GM18508 (cell line): ENCODE data around the gene DRC3.

ENCODE experiments used
- ATAC-seq: cut with Tn5 transposase; IDR thresholded peaks from one replicate; pipeline ENCODE4 v1.9.1; 2021; ENCODE audit warnings: moderate number of reproducible peaks; ENCODE audit not compliant: insufficient read depth, unreplicated experiment

The DRC3 gene, protein sequence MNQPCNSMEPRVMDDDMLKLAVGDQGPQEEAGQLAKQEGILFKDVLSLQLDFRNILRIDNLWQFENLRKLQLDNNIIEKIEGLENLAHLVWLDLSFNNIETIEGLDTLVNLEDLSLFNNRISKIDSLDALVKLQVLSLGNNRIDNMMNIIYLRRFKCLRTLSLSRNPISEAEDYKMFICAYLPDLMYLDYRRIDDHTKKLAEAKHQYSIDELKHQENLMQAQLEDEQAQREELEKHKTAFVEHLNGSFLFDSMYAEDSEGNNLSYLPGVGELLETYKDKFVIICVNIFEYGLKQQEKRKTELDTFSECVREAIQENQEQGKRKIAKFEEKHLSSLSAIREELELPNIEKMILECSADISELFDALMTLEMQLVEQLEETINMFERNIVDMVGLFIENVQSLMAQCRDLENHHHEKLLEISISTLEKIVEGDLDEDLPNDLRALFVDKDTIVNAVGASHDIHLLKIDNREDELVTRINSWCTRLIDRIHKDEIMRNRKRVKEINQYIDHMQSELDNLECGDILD

DNA sequence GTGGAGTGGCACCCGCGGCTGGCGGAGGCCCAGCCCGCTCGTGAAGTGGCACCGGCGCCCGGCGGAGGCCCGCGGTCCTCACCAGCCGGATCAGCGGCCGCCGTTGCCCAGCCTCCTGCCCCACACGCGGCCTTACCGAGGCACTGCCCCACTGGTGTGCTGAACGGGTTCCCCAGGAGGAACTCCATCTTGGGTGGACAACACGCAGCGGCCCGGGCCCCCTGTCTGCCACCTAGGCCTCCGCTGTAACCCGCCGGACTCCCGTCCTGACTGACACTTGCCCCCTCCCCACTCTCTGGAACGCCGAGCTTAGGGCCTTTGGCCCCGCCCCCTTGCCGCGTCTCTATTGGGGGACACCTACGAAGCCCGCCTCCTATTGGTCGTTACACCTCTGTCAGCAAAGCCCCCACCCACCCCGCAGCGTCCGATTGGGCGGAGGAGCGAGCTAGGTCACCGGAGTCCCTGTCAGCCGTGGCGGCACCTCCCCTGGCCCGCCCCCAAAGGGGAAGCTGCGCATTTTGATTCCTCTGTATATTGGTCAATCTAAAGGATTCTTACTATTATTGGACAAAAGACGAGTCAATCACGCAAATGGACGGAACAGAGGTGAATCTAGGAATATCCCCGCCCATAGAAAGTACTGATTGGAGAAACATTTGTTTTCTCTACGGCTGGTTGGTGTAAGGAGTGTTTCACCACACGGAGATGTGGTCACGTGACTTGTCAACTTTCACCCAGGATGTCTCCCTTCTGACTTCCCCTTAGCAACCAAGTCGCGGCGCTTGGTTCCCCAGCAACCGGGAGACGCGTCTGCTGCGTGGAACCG lies at the start of gene DRC3, which contains the start of gene TOM1L2:
TSS of gene DRC3 (plus strand) at position 737 of the 826 bp plus-strand sequence. CDS start 4,737 bp downstream, outside the sequence.
TSS of gene TOM1L2 (minus strand) at position 275 of the 826 bp plus-strand sequence. CDS start at position 188, 87 bp downstream.
- ATAC-seq: peak; percentile 84

DNA sequence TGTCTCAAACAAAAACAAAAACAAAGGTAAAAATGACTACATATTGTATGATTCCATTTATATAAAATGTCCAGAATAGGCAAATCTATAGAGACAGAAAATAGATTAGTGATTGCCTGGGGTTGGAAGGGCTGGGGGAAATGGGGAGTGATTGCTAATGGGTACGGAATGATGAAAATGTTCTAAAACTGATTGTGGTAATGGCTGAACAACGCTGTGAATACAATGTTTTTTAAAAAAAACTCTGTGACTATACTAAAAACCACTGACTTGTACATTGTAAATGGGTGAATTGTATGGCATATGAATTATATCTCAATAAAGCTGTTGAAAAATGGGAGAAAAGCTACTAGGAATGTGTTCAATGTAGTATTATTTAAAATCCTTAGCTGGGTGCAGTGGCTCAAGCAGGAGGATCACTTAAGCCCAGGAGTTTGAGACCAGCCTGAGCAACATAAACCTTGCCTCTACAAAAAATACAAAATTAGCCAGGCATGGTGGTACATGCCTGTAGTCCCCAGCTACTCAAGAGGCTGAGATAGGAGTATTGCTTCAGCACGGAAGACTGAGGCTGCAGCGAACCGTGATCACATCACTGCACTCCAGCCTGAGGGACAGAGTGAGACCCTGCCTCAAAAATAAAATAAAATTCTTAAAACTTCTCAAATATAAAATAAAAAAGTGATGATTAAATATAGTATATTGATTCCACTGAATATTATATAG lies 48.4 kb upstream of the DRC3 start:
- ATAC-seq: no peak

DNA sequence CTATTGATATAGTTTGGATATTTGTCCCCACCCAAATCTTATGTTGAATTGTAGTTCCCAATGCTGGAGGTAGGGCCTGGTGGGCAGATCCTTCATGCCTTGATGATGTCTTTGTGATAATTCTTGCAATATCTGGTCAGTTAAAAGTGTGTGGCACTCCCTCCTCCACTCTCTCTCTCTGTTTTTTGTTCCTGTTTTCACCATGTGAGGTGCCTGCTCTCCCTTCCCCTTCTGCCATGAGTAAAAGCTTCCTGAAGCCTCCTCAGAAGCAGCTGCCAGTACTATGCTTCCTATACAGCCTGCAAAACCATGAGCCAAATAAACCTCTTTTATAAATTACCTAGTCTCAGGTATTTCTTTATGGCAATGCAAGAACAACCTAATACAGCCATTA lies 47.8 kb upstream of the DRC3 start:
- ATAC-seq: no peak

DNA sequence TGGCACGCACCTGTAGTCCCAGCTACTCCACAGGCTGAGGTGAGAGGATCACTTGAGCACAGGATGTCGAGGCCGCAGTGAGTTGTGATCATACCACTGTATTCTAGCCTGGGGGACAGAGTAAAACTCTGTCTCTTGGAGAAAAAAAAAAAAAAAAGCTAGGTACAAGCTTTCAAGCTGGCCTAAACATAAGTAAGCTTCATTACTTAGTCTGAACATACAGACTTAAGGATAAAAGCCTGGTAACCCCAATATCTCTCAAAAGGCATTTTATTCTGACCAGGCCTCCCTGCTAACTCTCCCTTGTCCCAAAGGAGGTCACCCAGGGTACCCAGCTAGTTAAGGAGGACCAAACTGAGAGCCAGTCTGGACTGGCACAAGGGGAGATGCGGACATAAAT lies 46.6 kb upstream of the DRC3 start:
- no peak for ATAC-seq

DNA sequence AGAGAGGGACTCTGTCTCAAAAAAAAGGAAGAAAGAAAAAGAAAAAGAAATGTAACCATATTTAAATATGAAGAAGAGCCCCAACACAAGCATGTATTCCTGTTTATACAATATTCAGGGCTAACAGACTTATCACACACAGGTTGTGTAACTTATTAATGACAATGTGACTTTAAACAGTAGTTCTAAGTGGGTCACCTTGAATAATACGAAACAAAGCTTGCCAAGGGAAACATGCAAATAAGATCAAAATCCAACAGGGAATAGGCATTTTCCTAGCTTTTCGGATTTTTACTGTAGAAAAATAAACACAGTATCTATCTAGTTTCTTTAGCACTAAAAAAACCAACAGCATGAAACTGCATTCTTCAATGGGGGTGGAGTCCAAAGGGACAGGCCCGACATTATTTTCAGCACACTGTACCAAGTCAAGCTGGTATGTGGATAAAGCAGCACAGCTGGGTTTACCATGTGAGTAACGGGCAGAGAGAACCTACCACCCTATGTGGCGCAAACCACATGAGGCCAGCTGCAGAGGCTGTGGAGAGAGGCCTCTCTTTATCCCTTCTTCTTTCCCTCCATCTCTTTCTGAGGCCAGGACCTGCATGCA lies 45.7 kb upstream of the DRC3 start:
- no peak for ATAC-seq

DNA sequence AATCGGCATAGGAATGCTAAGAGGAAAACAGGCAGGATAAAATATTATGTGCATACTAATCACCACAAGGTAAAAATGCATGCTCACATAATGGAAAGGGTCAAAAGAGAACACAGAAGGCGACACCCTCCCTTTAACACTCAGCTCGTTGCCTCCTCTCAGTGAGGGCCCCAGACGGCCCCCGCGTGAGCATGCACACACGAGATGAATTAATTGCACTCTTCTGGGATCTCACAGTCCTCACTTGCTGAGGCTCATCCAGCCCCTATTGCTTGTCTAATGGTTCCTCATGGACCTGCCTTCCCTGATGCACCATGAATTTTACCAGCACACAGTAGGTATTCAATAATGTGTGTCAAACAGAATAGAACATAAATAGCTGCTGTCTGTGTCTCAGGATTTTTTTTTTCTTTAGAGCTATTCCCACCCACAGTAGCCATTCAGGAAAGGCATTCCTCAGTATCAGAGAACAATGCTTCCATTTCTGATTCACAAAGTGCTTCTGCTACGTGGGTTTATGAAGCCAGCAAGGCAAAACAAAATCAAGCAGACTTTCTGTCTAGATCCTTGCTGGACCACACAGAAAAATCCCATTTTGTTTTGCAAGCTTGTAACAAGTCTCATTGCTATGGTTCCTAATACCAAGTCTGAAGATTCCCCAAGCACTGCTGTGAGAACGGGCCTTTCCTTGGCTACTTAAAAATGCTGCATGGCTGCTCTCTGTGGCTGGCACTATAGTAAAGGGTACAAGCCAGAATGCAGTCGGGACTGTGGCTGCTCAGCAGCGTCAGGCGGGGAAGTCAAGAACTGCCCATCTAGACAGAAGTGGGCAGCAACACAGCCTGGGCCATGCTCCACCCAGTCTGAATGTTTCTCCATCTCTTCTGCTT lies 44.0 kb upstream of the DRC3 start:
- ATAC-seq: no peak

DNA sequence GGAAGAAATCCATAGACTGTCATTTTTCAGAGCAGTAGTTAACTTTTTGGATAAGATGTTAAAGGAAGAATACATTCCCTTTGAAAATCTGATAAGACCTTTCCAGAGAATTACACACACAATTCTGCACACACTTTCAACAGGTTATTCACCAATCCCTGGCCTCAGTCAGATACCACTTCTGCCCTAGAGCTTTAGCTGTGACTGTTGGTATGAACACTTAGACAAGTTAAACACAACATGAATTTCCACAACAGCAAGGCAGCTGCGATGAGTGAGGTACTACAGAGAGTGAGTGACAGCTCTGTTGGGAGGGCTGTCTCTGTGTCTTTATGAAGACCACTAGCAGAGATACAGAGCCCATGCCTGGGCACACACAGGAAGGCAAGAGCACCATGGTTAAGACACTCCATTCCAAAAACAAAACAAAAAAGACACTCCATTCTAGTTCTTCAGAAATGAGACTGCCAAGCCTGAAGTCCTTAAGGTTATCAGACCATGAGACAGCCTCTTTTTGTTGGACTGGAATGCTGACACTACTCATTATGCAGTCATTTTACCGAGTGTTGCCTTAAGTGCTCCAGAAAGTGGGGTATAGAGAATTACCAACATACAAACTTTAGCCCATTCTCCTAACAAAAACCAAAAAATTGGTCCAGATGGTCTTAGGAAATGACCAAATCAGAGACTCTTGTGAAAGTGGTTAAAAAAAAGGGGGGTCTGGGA lies 42.8 kb upstream of the DRC3 start:
- no peak for ATAC-seq

DNA sequence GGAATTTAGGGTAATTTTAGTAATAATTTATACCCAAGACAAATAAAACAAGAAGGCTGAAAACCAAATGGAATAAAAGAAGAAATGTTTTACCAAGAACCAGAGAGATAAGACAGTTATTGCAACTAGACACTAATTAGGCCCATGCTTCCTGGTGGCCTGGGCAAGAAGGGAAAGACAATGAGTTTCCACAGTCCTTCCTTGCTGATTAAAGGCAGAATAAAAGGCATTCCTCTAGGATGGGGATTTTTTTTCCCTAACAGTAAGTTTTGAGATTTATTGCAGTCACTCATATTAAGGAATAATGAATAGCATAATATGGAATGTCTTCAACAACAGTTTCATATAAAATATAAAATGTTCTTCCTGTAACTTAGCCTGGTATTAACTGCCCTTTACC lies 42.0 kb upstream of the DRC3 start:
- no peak for ATAC-seq

DNA sequence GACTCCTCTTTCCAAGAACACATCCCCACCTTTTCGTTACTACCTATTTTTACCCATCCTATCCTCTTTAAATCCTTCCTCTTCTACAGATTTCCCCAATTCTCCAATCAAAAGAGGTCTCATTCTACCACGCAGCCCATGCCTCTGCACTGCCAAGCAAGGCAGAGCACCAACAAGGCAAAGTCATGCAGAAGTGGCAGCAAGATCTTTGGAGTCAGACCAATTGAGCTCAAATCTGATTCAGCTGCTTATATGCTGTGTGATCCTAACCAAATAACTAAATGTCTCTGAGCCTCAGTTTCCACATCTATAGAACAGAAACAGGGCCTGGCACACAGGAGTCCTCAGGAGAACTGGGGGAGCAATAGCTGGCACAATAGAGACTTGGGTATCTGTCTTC lies 41.5 kb upstream of the DRC3 start:
- ATAC-seq: no peak

DNA sequence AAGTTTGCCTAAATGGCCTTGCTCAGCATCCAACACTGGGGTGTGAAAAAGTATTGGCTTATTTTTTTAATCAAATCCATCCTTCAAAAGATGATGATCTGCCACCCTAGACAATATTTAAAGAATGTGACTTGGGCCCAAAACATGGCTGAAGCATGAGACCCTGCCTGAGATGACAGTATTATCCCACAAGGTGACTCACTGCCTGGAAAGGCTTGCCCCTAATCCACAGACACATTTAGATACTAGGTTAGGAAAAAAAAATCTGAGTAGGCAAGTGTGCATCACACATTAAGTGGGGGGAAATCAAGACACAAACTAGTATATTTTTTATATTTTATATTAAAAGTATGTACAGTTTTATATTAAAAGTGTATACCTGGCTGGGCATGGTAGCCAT lies 38.9 kb upstream of the DRC3 start:
- no peak for ATAC-seq

DNA sequence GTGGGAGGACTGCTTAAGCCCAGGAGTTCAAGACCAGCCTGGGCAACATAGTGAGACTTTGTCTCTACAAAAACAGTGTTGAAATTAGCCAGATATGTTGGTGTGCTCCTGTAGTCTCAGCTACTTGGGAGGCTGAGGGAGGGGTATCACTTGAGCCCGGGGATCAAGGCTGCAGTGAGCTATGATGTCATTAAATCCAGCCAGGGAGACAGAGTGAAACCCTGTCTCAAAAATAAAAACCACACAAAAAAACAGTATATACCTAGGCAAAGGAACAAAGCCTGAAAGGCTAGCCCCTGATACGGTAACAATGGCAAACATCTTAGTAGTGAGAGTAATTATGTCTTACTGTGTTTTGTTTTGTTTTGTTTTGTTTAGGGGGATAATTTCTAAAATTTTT lies 38.4 kb upstream of the DRC3 start:
- ATAC-seq: no peak

DNA sequence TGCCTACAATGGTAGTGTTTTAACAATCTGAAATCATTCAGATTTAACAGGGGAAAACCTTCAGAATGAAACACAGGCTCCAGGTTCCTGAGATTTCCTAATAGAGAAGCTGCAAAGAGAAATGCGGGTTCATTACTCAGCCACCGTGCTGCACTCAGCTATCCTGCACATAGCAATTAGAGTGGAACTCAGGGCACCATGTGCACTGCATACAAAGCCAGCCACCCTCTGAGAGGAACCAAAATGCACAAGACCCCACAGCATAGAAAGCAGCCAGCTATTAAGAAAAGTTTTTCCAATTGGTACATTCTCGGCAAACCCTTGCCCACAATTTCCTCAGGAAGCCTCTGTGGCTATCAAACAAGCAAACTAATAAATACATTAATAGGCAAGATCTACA lies 37.9 kb upstream of the DRC3 start:
- no peak for ATAC-seq

DNA sequence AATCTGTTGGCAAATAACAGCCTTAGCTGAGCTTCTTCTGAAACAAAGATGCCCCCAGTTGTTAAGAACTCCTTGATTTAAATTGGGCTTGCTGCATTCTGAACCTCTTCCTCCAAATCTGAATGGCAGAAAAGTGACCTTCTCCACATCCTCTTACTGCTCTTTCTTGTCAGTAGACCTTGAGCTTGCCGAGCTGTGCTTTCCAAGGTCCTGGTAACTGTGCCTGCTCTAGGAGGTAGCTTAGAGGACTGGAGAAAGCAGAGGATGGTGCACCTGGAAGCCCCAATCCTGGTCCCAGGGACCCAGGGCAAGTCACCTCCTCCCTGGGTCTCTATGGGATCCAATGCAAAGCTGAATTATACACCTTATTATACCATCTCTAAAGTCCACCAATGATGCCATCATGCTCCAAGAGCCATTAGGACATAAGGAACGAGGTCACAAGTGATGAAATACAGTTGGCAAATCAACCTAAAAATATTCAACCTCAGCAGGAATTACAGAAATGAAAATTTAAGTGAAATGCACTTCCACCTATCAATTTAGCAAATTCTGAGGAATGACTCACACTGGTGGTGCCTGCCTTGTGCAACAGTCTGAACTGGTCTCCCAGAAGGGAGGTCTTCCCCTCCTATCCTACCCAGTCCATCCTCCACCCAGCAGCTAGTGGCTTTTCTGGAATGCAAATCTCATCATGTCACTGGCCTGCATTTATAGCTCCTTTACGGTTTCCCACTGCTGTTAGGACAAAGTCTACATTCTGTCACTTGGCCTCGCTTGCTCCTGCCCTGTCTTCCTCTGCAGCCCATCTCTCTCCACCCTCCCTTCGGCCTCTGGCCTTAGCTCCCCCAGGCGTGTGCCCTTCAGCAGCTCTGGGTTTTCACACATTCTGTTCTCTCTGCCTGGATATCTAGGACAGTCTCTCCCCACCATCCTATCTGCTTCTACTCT lies 37.1 kb upstream of the DRC3 start:
- no peak for ATAC-seq

DNA sequence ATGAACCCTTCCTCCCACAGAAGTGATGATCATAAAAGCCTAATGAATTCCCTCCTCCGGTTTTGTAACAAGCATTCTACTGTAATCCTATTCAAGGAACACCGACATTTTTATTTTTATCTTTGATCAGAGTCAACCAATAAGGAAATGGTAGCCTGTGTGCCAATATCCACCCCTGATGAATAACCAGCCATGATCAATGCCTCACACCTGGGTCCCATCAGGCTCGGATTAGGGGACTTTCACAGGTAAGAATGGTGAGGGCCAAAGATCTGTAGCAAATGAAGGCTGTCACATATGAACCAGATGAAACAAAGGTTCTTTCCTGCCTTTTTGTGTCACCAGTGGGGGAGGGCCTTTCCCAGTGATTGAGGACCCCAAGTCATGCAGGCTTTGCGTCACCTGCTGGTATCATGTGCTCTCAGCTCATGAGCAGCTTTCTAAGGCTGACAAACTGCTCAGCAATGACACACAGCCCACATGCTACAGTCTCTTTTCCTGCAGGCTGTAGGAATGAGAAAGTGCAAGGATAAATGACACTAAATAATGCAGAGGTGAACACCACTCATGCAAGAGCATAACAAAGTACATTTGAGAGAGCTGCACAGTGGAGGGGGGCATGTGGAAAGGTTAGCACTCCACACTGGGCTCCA lies 35.3 kb upstream of the DRC3 start:
- no peak for ATAC-seq

DNA sequence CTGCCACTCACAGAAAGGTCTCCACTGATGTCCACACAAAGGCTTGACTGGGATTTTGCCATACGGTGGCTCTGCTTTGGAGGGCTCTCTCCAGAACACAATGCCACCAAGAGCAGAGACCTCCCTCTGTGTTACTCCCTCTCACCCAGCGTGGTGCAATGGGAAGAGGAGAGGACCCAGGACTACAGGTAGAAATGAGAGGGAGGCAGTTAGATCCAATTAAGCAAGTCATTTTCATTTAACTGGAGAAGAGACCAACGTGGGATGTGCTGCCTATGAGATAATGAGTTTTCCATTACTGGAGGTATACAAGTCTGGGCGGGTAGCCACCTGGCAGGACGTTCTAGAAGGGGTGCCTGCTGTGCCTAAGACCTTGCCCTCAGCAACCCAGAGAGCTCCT lies 34.7 kb upstream of the DRC3 start:
- no peak for ATAC-seq

DNA sequence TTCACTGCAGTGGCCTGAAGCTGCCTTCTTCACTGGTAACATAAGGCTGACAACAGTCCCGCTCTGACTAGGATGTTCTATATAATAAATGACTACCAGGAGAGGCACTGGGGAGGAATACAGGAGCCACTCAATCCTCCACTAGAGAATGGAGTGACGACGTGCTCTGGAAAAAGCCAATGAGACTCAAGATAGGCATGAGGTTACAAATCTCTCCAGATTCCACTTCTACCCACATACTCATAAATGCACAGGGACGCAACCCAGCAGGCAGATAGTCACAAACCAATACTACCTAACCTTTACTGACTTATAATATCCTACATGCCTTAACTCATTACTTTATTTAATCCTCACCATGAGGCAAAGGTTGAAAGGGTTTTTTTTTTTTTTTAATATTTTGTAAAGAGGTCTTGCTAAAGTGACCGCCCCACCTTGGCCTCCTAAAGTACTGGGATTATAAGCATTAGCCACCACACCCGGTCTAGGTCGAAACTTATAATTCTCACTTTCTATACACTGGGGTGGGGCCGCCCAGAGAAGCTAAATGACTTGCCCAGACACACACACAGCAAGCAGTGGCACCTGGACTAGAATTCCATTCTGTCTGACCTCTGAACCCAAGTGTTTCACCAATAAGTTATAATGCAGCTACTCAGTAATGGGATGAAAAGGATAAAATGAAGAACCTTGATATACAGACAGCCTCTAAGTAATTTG lies 34.1 kb upstream of the DRC3 start:
- ATAC-seq: no peak
